Ovary (tissue), 3 donors: ENCODE measurements around the gene SLIT1.

Source experiments
- POLR2A ChIP-seq: fragments of 450-650 bp; IDR thresholded peaks from one replicate; pipeline ENCODE4 v1.6.1; 2017; ENCODE audit warnings: antibody characterized with exemption, mild to moderate bottlenecking, moderate library complexity
- TF ChIP-seq, protein P1 (sequence below), 3 donors: fragments of 450-650 bp in 2 of 3; fragments of 200-600 bp in 1 of 3; IDR thresholded peaks; one replicate each; pipeline versions ENCODE4 v1.5.1 to v1.8.0; 2016 to 2022; ENCODE audit warnings: antibody characterized with exemption in 3 of 3, mild to moderate bottlenecking in 1 of 3
- donor health status: DM: no; HTN: no; CAD: no.

DNA sequence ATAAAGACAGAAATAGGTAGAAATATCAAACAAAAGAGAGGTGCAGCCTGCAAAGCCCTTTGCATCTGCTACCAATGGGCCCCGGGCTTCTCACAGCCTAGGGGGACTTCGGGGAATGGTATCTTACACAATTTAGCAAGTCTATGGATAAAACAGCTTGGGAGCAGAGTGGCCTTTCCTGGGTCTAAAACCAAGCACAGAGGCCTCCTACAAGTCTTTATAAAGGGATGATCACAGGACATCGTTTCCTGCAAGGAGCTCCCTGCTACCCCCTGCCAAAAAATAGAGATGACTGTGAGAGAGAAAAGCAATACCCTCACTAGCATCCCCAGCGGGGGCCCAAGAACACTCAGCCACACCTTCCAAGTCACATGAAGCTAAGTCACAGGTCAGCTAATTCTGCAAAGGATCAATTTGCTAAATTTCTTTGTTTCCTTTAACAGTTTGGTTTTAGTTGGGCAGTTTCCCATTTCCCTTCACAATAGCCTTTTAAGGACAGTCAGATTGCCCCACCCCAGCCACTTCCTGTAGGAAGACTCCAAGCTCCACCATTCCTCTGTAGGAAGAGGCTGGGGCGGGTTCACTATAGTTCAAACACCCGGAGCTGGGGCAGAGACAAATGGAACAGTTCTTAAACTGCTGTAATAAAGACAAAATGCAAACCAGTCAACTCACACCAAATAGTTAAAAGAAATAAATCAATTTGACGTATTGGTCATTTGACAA, 105.5 kb downstream of the SLIT1 start:
- TF ChIP-seq, protein P1, sequence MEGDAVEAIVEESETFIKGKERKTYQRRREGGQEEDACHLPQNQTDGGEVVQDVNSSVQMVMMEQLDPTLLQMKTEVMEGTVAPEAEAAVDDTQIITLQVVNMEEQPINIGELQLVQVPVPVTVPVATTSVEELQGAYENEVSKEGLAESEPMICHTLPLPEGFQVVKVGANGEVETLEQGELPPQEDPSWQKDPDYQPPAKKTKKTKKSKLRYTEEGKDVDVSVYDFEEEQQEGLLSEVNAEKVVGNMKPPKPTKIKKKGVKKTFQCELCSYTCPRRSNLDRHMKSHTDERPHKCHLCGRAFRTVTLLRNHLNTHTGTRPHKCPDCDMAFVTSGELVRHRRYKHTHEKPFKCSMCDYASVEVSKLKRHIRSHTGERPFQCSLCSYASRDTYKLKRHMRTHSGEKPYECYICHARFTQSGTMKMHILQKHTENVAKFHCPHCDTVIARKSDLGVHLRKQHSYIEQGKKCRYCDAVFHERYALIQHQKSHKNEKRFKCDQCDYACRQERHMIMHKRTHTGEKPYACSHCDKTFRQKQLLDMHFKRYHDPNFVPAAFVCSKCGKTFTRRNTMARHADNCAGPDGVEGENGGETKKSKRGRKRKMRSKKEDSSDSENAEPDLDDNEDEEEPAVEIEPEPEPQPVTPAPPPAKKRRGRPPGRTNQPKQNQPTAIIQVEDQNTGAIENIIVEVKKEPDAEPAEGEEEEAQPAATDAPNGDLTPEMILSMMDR (IDR thresholded peaks at IDR 0.05), result no peak
- no peak for TF ChIP-seq POLR2A
